Subcutaneous abdominal adipose tissue (tissue), 5 donors: Measurements from ENCODE around the gene EPS8L2.

ENCODE experiments used
- H3K27ac ChIP-seq: one replicate; pipeline ENCODE4 v1.7.0; 2013; ENCODE audit warnings: low read depth, mild to moderate bottlenecking, inconsistent platforms, low read length, moderate library complexity
- H3K27me3 ChIP-seq, 5 donors: one replicate each; pipeline ENCODE4 v1.7.0; 2013; ENCODE audit warnings: low read length in 5 of 5, inconsistent platforms in 1 of 5; ENCODE audit not compliant: control insufficient read depth in 5 of 5, insufficient read depth in 4 of 5
- H3K36me3 ChIP-seq, 5 donors: one replicate each; pipeline ENCODE4 v1.7.0; 2013; ENCODE audit warnings: low read length in 5 of 5; ENCODE audit not compliant: control insufficient read depth in 5 of 5, insufficient read depth in 5 of 5
- H3K4me1 ChIP-seq, 5 donors: one replicate each; pipeline ENCODE4 v1.7.0; 2013; ENCODE audit warnings: low read length in 5 of 5, mild to moderate bottlenecking in 3 of 5, moderate library complexity in 1 of 5; ENCODE audit not compliant: control insufficient read depth in 5 of 5, insufficient read depth in 5 of 5
- H3K4me3 ChIP-seq, 5 donors: one replicate each; pipeline ENCODE4 v1.7.0; 2013; ENCODE audit warnings: low read length in 5 of 5, low read depth in 1 of 5
- H3K9ac ChIP-seq, 5 donors: one replicate each; pipeline ENCODE4 v1.7.0; 2013; ENCODE audit warnings: low read length in 5 of 5, mild to moderate bottlenecking in 4 of 5, moderate library complexity in 3 of 5
- H3K9me3 ChIP-seq, 5 donors: one replicate each; pipeline ENCODE4 v1.7.0; 2013; ENCODE audit warnings: low read length in 5 of 5; ENCODE audit not compliant: control insufficient read depth in 5 of 5
- donor health status: healthy.
- donor health status: healthy.
- donor health status: healthy.
- donor health status: healthy.
- donor health status: healthy.

EPS8L2 gene

GRCh38 chr11:765025-765801 lies 59.2 kb downstream of the EPS8L2 start:
- no peaks in the 10 kb centered on the region for H3K27me3 ChIP-seq
- no peaks in the 10 kb centered on the region for H3K9me3 ChIP-seq
- peak overlapping the region; percentile 60 for H3K27ac ChIP-seq
- H3K9ac ChIP-seq = no peak overlapping the region
- no peak overlapping the region for H3K4me3 ChIP-seq
- peaks cover 0 to 30% (median 7%) of the 10 kb centered on the region in 5 donors for H3K4me1 ChIP-seq
- peaks cover 0 to 73% (median 56%) of the 10 kb centered on the region in 5 donors for H3K36me3 ChIP-seq

DNA sequence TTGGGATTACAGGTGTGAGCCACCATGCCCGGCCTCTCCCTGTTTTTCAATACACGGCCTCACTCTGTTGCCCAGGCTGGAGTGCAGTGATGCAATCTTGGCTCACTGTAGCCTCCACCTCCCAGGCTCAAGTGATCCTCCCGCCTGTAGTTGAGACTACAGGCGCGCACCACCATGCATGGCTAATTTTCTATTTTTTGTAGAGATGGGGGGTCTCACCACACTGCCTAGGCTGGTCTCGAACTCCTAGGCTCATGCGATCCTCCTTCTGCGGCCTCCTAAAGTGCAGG lies 59.7 kb downstream of the EPS8L2 start:
- peaks cover 0 to 73% (median 59%) of the 10 kb centered on the region in 5 donors for H3K36me3 ChIP-seq
- H3K27ac ChIP-seq = peak overlapping the region; percentile 50

DNA sequence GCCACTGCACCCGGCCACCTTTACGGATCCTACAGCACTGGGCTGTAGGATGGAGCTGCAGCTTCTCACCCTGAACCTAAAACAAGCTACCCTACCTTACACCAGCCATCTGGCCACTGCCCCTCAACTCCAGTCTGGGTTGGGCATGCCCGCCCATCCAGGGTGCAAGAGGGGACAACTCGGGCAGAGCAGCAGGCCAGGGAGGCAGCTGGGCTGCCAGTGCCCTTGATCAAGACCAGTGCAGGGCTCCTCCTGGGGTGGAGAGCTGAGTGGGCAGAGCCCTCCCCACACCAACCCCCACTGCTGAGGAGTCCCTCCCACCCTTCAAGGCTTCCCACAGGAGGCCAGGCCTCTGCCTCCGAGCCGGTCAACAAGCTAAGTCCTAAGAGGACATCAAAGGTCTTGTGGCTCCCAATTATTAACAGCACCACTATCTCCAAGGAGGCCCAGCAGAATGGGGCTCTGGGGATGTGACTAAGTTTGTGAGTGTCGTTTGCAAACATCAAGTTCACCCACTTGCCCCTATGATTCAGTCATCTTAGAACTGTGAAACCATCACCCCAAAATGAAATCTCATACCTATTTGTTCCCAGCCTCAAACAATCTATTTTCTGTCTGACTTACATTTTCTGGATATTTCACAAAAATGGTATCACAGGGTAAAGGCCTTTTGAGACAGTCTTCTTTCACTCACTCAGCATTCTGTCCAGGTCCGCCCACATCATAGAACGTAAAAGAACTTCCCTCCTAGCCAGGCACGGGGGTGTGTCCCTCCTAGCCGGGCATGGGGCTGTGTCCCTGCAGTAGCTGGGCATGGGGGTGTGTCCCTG lies 60.3 kb downstream of the EPS8L2 start:
- Histone ChIP-seq H3K36me3 (peaks cover 0 to 73% (median 61%) of the 10 kb centered on the region in 5 donors), H3K27ac (peak overlapping the region; percentile 50), H3K9me3 (no peaks in the 10 kb centered on the region), H3K27me3 (no peaks in the 10 kb centered on the region), H3K4me3 (no peak overlapping the region), H3K4me1 (peaks cover 0 to 27% (median 7%) of the 10 kb centered on the region in 5 donors), H3K9ac (no peak overlapping the region)

More for the DNA sequence above, 59.7 kb downstream of the EPS8L2 start:
- peaks cover 0 to 27% (median 7%) of the 10 kb centered on the region in 5 donors for H3K4me1 ChIP-seq
- no peaks in the 10 kb centered on the region for H3K9me3 ChIP-seq
- H3K9ac ChIP-seq = no peak overlapping the region
- no peaks in the 10 kb centered on the region for H3K27me3 ChIP-seq
- no peak overlapping the region for H3K4me3 ChIP-seq

GRCh38 chr11:766936-767210 lies 60.8 kb downstream of the EPS8L2 start:
- H3K27me3 ChIP-seq = no peaks in the 10 kb centered on the region
- H3K9me3 ChIP-seq = no peaks in the 10 kb centered on the region
- no peak overlapping the region for H3K4me3 ChIP-seq
- peaks cover 0 to 73% (median 62%) of the 10 kb centered on the region in 5 donors for H3K36me3 ChIP-seq
- H3K4me1 ChIP-seq = peaks cover 0 to 27% (median 7%) of the 10 kb centered on the region in 5 donors
- peak overlapping the region; percentile 50 for H3K27ac ChIP-seq
- no peak overlapping the region for H3K9ac ChIP-seq

GRCh38 chr11:767238-767637 lies 61.2 kb downstream of the EPS8L2 start:
- Histone ChIP-seq H3K9ac (no peak overlapping the region), H3K36me3 (peaks cover 0 to 74% (median 64%) of the 10 kb centered on the region in 5 donors), H3K4me3 (no peak overlapping the region), H3K4me1 (peaks cover 0 to 25% (median 4%) of the 10 kb centered on the region in 5 donors), H3K27me3 (no peaks in the 10 kb centered on the region), H3K9me3 (no peaks in the 10 kb centered on the region), H3K27ac (no peak overlapping the region)

DNA sequence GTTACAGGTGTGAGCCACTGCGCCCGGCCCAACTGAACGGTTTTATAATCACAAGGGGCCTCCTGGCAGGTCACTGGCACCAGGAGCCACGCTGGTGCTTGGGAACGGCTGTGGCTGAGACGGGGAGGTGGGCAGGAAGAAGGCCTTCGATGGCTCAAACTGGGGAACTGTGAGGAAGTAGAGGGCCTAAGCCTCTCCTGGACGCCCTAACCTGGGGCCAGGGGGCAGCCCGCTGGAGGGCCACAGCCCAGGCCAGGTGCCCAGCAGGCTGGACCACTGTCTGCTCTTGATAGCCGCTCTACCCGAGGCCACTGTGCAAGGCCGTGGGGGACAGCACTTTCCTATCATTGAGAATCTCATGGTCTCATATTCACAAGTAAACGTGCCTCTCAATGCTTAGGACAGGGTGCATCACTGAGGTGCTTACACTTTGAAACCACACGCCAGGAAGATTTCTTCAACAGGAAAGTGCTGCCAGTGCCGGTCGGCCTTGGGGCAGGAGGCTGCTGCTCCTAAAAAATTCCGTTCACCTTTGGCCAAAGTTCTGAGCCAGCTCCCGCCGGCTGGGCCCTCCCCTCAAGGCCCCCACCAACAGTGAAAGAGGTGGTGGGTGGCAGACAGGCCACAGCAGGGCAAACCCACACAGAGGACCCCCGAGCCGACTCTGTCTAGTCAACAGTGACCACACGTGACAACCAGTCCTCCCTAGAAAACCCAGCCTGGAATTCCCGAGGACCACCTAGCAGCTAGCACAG lies 64.0 kb downstream of the EPS8L2 start:
- Histone ChIP-seq H3K36me3 (peaks cover 0 to 67% (median 54%) of the 10 kb centered on the region in 5 donors), H3K9ac (peak overlapping the region in 1 of 5 donors; percentile 17), H3K27ac (no peak overlapping the region), H3K4me3 (no peak overlapping the region), H3K4me1 (peaks cover 0 to 27% (median 4%) of the 10 kb centered on the region in 5 donors), H3K27me3 (no peaks in the 10 kb centered on the region), H3K9me3 (no peaks in the 10 kb centered on the region)

DNA sequence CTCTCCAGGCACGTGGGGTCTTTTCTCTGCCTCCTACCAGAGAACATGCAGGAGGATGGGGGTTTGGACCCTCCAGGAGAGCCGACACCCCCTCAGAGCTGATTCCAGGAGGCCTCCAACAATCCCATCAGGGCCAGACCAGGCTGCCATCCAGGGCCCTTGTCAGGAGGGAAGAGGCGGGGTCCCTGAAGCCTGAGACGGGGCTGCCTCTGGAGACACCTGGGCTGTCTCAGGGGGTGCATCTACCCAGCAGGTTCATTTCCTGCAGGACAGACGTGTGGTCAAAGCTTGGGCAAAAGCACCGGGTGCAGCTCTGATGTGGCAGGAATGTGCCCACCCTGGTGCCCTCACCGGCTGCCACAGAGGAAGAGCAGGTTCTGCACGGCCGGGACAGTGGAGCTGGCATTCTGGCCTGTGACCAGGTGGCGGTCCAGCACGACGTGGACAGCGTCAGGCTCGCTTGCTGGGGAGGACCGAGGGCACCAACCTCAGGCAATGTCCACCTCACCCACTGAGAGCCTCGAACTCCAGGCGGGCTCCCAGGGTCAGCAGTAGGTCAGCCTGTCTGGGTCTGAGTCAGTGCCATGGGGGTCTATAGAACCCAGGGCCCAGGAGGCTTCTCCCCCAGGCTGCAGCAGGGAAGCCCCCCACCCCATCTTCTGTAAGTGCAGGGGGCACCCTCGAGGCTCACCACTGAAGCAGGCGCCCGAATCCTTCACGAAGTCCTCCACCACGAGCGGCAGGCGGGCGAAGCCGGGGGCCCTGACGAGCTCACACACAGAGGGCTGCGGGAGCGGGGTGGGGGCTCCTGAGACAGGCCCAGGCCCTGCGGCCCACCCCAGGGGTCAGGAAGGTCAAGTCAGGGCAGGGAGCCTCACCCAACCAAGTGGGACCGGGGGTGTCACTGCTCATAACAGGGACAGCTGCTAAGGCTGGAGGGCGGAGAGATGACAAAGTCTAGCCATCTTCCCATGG lies 64.9 kb downstream of the EPS8L2 start:
- Histone ChIP-seq H3K27me3 (no peaks in the 10 kb centered on the region), H3K27ac (no peak overlapping the region), H3K9me3 (no peaks in the 10 kb centered on the region), H3K4me3 (no peak overlapping the region), H3K4me1 (peaks cover 1 to 36% (median 12%) of the 10 kb centered on the region in 5 donors), H3K9ac (peak overlapping the region in 1 of 5 donors; percentile 17), H3K36me3 (peaks cover 0 to 60% (median 51%) of the 10 kb centered on the region in 5 donors)

DNA sequence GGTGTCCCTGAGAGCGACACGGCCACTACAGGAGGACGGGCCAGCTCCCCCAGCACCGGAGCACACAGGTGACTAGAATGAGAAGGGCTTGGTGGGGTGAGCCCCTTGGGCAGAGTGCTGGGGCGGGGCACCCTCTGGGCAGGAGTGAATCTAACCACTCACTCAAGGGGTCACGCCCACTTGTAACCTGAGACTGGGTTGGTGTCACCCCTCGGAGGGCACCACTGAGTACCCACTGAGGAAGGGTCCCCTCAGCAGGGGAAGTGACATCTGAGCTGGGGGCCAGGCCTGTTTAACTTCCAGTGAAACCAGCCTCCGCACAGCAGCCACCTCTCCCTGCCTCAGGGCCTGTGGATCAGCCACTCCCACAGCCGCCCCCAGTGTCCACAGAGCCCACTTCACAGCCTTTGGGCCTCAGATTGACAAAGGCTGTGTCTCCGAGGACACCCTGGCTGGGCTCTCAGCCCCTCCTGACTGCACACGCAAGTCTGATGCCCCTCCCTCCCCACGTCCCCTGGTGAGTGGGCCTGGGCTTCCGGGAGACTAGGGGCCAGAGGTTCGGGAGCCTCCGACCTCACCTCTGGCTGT lies 65.7 kb downstream of the EPS8L2 start:
- Histone ChIP-seq H3K27me3 (no peaks in the 10 kb centered on the region), H3K9ac (no peak overlapping the region), H3K36me3 (peaks cover 0 to 52% (median 43%) of the 10 kb centered on the region in 5 donors), H3K27ac (no peak overlapping the region), H3K4me3 (no peak overlapping the region), H3K4me1 (peaks cover 1 to 36% (median 20%) of the 10 kb centered on the region in 5 donors), H3K9me3 (no peaks in the 10 kb centered on the region)
